IMR-90 (cell line): ENCODE measurements around the gene SMYD4. TPM values are rescaled to one million over a fixed set of nuclear protein-coding genes. Genes with fewer than 3 reads are reported as not detected.

Experiments
- ATAC-seq: fragments of 200-7000 bp; cut with Tn5 transposase; 2 replicates; pipeline ENCODE4 v1.9.1; 2020; ENCODE audit warnings: low read depth, mild to moderate bottlenecking, moderate library complexity
- BruUV-seq: library from RNA; stranded (reverse); fragments of 400-500 nt; replicated peaks from 2 replicates; lab custom pipeline; 2021; lab: Mats Ljungman, UMichigan
- CTCF ChIA-PET: fragments of 300-600 bp; formaldehyde crosslinking; extraction: SDS; loops from one replicate; lab custom pipeline; 2021; ENCODE audit warnings: antibody characterized with exemption; lab: Yijun Ruan, JAX
- POLR2A ChIA-PET: fragments of 300-600 bp; sonication (Branson Sonifier 250); formaldehyde crosslinking; loops from one replicate; lab custom pipeline; 2022; ENCODE audit warnings: antibody characterized with exemption; ENCODE audit not compliant: unreplicated experiment; lab: Charles Lee
- DNase-seq: peaks from one replicate; pipeline ENCODE4 v3.0.0; 2013
- H2AFZ ChIP-seq: replicated peaks from 2 replicates; pipeline ENCODE3; 2013; ENCODE audit warnings: low read length, mild to moderate bottlenecking; ENCODE audit not compliant: poor library complexity
- H2AK5ac ChIP-seq: 2 replicates; pipeline ENCODE4 v1.6.1; 2013; ENCODE audit warnings: low read depth, low read length, inconsistent platforms
- H2AK9ac ChIP-seq: replicated peaks from 2 replicates; pipeline ENCODE3; 2013; ENCODE audit warnings: mild to moderate bottlenecking, low read depth, low read length, moderate library complexity; ENCODE audit not compliant: poor library complexity
- H2BK120ac ChIP-seq: 2 replicates; pipeline ENCODE4 v1.6.1; 2013; ENCODE audit warnings: low read depth, low read length, inconsistent platforms
- H2BK15ac ChIP-seq: 3 replicates; pipeline ENCODE4 v1.6.1; 2013; ENCODE audit warnings: low read depth, low read length, inconsistent platforms
- H2BK20ac ChIP-seq: 2 replicates; pipeline ENCODE4 v1.6.1; 2013; ENCODE audit warnings: low read depth, mild to moderate bottlenecking, inconsistent platforms, low read length, moderate library complexity
- H2BK5ac ChIP-seq: 2 replicates; pipeline ENCODE4 v1.6.1; 2013; ENCODE audit warnings: mild to moderate bottlenecking, low read depth, low read length, inconsistent platforms; ENCODE audit not compliant: poor library complexity, severe bottlenecking
- H3K14ac ChIP-seq: replicated peaks from 2 replicates; pipeline ENCODE4 v1.6.1; 2013; ENCODE audit warnings: low read depth, low read length, inconsistent platforms
- H3K18ac ChIP-seq: 2 replicates; pipeline ENCODE4 v1.6.1; 2013; ENCODE audit warnings: low read depth, low read length, control low read depth
- H3K23ac ChIP-seq: 2 replicates; pipeline ENCODE4 v1.6.1; 2013; ENCODE audit warnings: low read depth, low read length, inconsistent platforms
- H3K27ac ChIP-seq: 2 replicates; pipeline ENCODE4 v1.5.1; 2013; ENCODE audit warnings: mild to moderate bottlenecking, control low read depth, low read length; ENCODE audit not compliant: insufficient read depth
- H3K27me3 ChIP-seq: 2 replicates; pipeline ENCODE4 v1.6.1; 2013; ENCODE audit warnings: low read length; ENCODE audit not compliant: control insufficient read depth, insufficient read depth
- H3K36me3 ChIP-seq: 2 replicates; pipeline ENCODE4 v1.6.1; 2013; ENCODE audit warnings: low read length, mixed read lengths; ENCODE audit not compliant: control insufficient read depth, insufficient read depth
- H3K4ac ChIP-seq: 2 replicates; pipeline ENCODE4 v1.6.1; 2013; ENCODE audit warnings: low read depth, low read length, inconsistent platforms
- H3K4me1 ChIP-seq: 2 replicates; pipeline ENCODE4 v1.6.1; 2013; ENCODE audit warnings: low read length, mixed read lengths; ENCODE audit not compliant: control insufficient read depth, insufficient read depth
- H3K4me2 ChIP-seq: 2 replicates; pipeline ENCODE4 v1.6.1; 2013; ENCODE audit warnings: low read depth, mild to moderate bottlenecking, control low read depth, low read length, moderate library complexity
- H3K4me3 ChIP-seq: 2 replicates; pipeline ENCODE4 v1.5.1; 2013; ENCODE audit warnings: low read depth, mild to moderate bottlenecking, control low read depth, low read length, moderate library complexity; ENCODE audit not compliant: insufficient read depth
- H3K56ac ChIP-seq: 2 replicates; pipeline ENCODE4 v1.6.1; 2013; ENCODE audit warnings: low read length, inconsistent platforms; ENCODE audit not compliant: insufficient read depth; ENCODE audit errors: extremely low read depth
- H3K79me1 ChIP-seq, 2 experiments: 2 replicates each; pipeline ENCODE4 v1.6.1; 2013; ENCODE audit warnings: low read length in 2 of 2, inconsistent platforms in 1 of 2, low read depth in 1 of 2
- H3K9ac ChIP-seq: 2 replicates; pipeline ENCODE4 v1.6.1; 2013; ENCODE audit warnings: low read depth, low read length, control low read depth
- H3K9me1 ChIP-seq: 2 replicates; pipeline ENCODE4 v1.6.1; 2013; ENCODE audit warnings: low read length, inconsistent platforms; ENCODE audit not compliant: insufficient read depth
- H3K9me3 ChIP-seq: 2 replicates; pipeline ENCODE4 v1.6.1; 2013; ENCODE audit warnings: low read length; ENCODE audit not compliant: control insufficient read depth, insufficient read depth
- H4K20me1 ChIP-seq: 2 replicates; pipeline ENCODE4 v1.6.1; 2013; ENCODE audit warnings: low read length, inconsistent platforms; ENCODE audit not compliant: insufficient read depth
- H4K5ac ChIP-seq: 2 replicates; pipeline ENCODE4 v1.6.1; 2013; ENCODE audit warnings: mild to moderate bottlenecking, low read depth, low read length, control low read depth
- H4K8ac ChIP-seq, 2 experiments: 2 replicates each; pipeline ENCODE4 v1.6.1; 2013; ENCODE audit warnings: low read depth in 2 of 2, low read length in 2 of 2, control low read depth in 1 of 2, inconsistent platforms in 1 of 2
- H4K91ac ChIP-seq: 2 replicates; pipeline ENCODE4 v1.6.1; 2013; ENCODE audit warnings: low read depth, low read length, inconsistent platforms; ENCODE audit not compliant: insufficient read depth
- MAZ ChIP-seq: IDR thresholded peaks from 2 replicates; pipeline ENCODE4 v1.6.1; 2012; ENCODE audit warnings: low read depth, mild to moderate bottlenecking, low read length, improper control_type of control experiment, moderate library complexity, borderline replicate concordance
- SMC3 ChIP-seq: fragments of 150-350 bp; IDR thresholded peaks from 2 replicates; pipeline ENCODE4 v1.6.1; 2016; ENCODE audit warnings: low read depth, mild to moderate bottlenecking, antibody characterized with exemption, low read length, moderate library complexity
- whole genome bisulfite sequencing, 2 experiments: methylation state at CpG; one replicate each; pipeline versions ENCODE4 v1.1.5 to v1.1.7; 2013; ENCODE audit warnings: missing lambda C conversion rate in 2 of 2; ENCODE audit not compliant: insufficient read length in 1 of 2; ENCODE audit errors: extremely low coverage in 2 of 2; 5-methylcytosine and 5-hydroxymethylcytosine counted together
- dilution Hi-C: fragments of 300-500 bp; cut with HindIII; formaldehyde crosslinking; loops from one replicate; pipeline ENCODE4 v1.14.3; 2018; ENCODE audit warnings: low sequenced_read_pairs; ENCODE audit not compliant: unreplicated experiment
- in situ Hi-C: fragments of 300-500 bp; cut with MboI; formaldehyde crosslinking; loops from 3 replicates; pipeline ENCODE4 v1.14.3; 2019; ENCODE audit warnings: low sequenced_read_pairs, inconsistent platforms, mixed read lengths
- intact Hi-C: fragments of 100-400 bp; cut with micrococcal nuclease; formaldehyde crosslinking; loops from 2 replicates; pipeline ENCODE4 v1.10.0; 2022
- polyA plus RNA-seq, 3 experiments: library from polyadenylated mRNA; depleted of rRNA; stranded (reverse); fragments of >200 nt; gene quantifications; 2 replicates each; pipeline ENCODE4 v1.2.3, GENCODE V29; 2012; ENCODE audit warnings: low replicate concordance in 1 of 3
- total RNA-seq: library from RNA; depleted of rRNA; stranded (reverse); fragments of >200 nt; gene quantifications from 2 replicates; pipeline ENCODE4 v1.2.3, GENCODE V29; 2012
- TF ChIP-seq, protein P1 (sequence below): fragments of 150-350 bp; IDR thresholded peaks from 2 replicates; pipeline ENCODE4 v1.6.1; 2016; ENCODE audit warnings: low read depth, mild to moderate bottlenecking, low read length, moderate library complexity, borderline replicate concordance

SMYD4 gene
- total and polyA plus RNA-seq, 2 of the 4 experiments (the other 2 are of a cell fraction): 5.3 to 7.2 TPM

DNA sequence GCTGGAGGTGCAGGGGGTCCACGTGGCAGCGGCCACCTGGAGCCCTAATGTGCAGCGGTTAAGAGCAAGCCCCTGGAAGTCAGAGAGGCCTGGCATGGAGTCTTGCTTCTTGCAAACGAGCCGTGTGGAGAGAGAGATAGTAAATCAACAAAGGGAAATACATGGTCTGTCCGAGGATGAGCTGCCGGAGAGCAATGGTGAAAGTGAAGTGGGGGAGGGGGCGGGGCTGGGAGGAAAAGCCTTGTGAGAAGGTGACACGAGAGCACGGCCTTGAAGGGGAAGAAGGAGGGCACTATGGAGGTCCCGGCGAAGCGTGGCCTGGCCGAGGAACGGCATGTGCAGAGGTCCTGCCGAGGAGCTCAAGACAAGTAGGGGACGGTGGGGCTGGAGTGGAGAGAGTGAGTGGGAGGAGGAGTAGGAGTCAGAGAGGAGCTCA, 73.9 kb downstream of the SMYD4 start:
- H2BK20ac ChIP-seq: no peak overlapping the region
- H3K4ac ChIP-seq: no peak overlapping the region
- peak overlapping the region; percentile 70 for H2AFZ ChIP-seq
- TF ChIP-seq SMC3 (no peak), MAZ (no peak)
- TF ChIP-seq, protein P1, sequence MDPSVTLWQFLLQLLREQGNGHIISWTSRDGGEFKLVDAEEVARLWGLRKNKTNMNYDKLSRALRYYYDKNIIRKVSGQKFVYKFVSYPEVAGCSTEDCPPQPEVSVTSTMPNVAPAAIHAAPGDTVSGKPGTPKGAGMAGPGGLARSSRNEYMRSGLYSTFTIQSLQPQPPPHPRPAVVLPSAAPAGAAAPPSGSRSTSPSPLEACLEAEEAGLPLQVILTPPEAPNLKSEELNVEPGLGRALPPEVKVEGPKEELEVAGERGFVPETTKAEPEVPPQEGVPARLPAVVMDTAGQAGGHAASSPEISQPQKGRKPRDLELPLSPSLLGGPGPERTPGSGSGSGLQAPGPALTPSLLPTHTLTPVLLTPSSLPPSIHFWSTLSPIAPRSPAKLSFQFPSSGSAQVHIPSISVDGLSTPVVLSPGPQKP: no peak
- no peaks in the 10 kb centered on the region for H3K36me3 ChIP-seq
- BruUV-seq: no TSS peak
- WGBS, 2 experiments: 52% methylated on average over 11 of the region's 17 CpGs; no CpG with 5 or more reads in 1 of the 2 experiments
- H3K23ac ChIP-seq: no peak overlapping the region
- H3K27me3 ChIP-seq: peaks cover 2% of the 10 kb centered on the region; the same call in 1 of the 2 replicates
- H3K4me1 ChIP-seq: no peaks in the 10 kb centered on the region
- ChIA-PET POLR2A (interaction anchor here (0.6 kb wide), 1 partner anchor 47 kb away, joined by 3 read pairs; no protein-coding TSS in a partner anchor), CTCF (no interaction called here)
- no peaks in the 10 kb centered on the region for H3K9me3 ChIP-seq
- intact Hi-C loops (no loop called here), dilution Hi-C loops (no loop called here), in situ Hi-C loops (no loop called here)
- no peak overlapping the region for H4K91ac ChIP-seq
- ATAC-seq (no peak), DNase-seq (no peak)
- no peak overlapping the region for H2AK9ac ChIP-seq
- H3K4me2 ChIP-seq: no peak overlapping the region
- no peak overlapping the region for H4K8ac ChIP-seq
- H3K79me1 ChIP-seq: no peaks in the 10 kb centered on the region
- H3K4me3 ChIP-seq: no peak overlapping the region
- H3K56ac ChIP-seq: no peak overlapping the region
- no peak overlapping the region for H2AK5ac ChIP-seq
- no peak overlapping the region for H4K5ac ChIP-seq
- no peak overlapping the region for H3K18ac ChIP-seq
- H2BK5ac ChIP-seq: no peak overlapping the region
- H2BK15ac ChIP-seq: no peak overlapping the region
- no peak overlapping the region for H2BK120ac ChIP-seq
- no peak overlapping the region for H3K27ac ChIP-seq
- no peaks in the 10 kb centered on the region for H3K9me1 ChIP-seq
- no peaks in the 10 kb centered on the region for H4K20me1 ChIP-seq
- H3K9ac ChIP-seq: no peak overlapping the region
- no peak overlapping the region for H3K14ac ChIP-seq
